ENCODE data around the gene CYP46A1. TPM values are rescaled to one million over a fixed set of nuclear protein-coding genes. Genes with fewer than 3 reads are reported as not detected.

The CYP46A1 gene
- total RNA-seq, 1 experiment from 2014 or later, result 0.59 TPM

DNA sequence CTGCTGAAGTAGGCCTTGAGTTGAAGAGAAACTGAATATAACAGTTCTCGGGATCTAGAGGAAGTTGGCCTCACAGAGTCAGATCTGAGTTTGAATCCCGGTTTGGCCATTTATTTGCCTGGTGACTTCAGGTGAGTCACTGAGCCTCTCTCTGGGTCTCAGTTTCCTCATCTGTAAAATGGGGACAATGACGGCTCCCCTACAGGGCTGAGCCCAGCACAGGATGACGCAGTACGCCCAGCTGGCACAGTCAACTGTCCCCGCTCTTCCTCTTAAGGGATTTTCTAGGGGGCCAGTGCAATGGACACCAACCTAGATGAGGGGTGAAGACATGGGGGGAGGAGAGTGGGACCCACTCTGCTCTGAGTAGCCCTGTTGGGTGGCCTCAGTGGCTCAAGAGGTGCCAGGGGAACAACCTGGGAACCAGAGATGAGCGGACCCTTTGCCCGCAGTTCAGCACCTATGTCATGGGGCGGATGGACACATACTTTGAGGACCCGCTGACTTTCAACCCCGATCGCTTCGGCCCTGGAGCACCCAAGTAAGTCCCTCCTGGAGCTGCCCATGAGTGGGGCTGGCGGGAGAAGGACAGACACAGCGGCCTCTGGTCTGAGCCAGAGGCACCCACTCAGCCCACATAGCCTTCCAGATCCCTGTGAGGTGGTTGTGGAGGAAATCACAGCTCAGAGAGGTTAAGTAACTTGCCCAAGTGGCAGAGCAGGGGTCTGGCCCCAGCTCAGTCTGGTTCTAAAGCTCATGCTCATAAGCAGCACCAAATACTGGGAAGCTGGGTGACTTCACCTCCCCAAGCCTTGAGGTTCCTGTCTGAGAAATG, 41.1 kb downstream of the CYP46A1 start:
- Histone ChIP-seq H3K4me2 (ENCODE audit: insufficient read depth, insufficient read length, low read length) (no peak overlapping the region), H4K91ac (ENCODE audit: insufficient read length, low read depth, low read length) (no peak overlapping the region)
- WGBS (ENCODE audit: extremely low coverage, insufficient read length, low lambda C conversion rate), result no CpG with 5 or more reads among the region's 15 CpGs

More for the DNA sequence above, 41.1 kb downstream of the CYP46A1 start:
- Histone ChIP-seq H2BK12ac (ENCODE audit: insufficient read length, low read depth, low read length) (no peak overlapping the region), H3K79me2 (ENCODE audit: insufficient read depth, low read length) (no peaks in the 10 kb centered on the region), H4K20me1 (ENCODE audit: control insufficient read depth, insufficient read depth, insufficient read length) (no peaks in the 10 kb centered on the region), H2BK20ac (ENCODE audit: low read depth, low read length, poor library complexity, severe bottlenecking) (no peak overlapping the region), H2AK5ac (ENCODE audit: insufficient read length, low read length) (no peak overlapping the region), H3K56ac (ENCODE audit: insufficient read length, low read depth, low read length) (no peak overlapping the region), H3K14ac (ENCODE audit: insufficient read depth, low read length) (no peak overlapping the region), H3K27ac (ENCODE audit: insufficient read length, low read depth, low read length) (no peak overlapping the region), H3K4me1 (ENCODE audit: insufficient read depth, low read length) (no peaks in the 10 kb centered on the region), H2AFZ (ENCODE audit: low read length) (no peak overlapping the region), H2BK15ac (ENCODE audit: low read depth, low read length) (no peak overlapping the region), H2BK5ac (ENCODE audit: insufficient read length, low read length) (no peak overlapping the region), H3K79me1 (ENCODE audit: insufficient read depth, low read depth, low read length, poor library complexity, severe bottlenecking) (no peaks in the 10 kb centered on the region), H3K9ac (ENCODE audit: extremely low read depth, insufficient read length, low read length) (no peak overlapping the region), H3K9me3 (ENCODE audit: control insufficient read depth, low read depth, low read length) (no peaks in the 10 kb centered on the region), H2BK120ac (ENCODE audit: low read depth, low read length, poor library complexity, severe bottlenecking) (no peak overlapping the region), H3K23ac (ENCODE audit: insufficient read length, low read depth, low read length) (no peak overlapping the region), H3K18ac (ENCODE audit: insufficient read length, low read depth, low read length) (no peak overlapping the region), H3T11ph (ENCODE audit: low read length) (no peak overlapping the region), H3K4ac (ENCODE audit: low read depth, low read length) (no peak overlapping the region), H3K27me3 (ENCODE audit: insufficient read depth, low read length) (no peaks in the 10 kb centered on the region), H4K8ac (replicated peaks; ENCODE audit: insufficient read length, low read depth, low read length) (no peak overlapping the region), H4K5ac (ENCODE audit: insufficient read length, low read depth, low read length) (no peak overlapping the region), H3K23me2 (ENCODE audit: insufficient read length, low read depth, low read length, poor library complexity, severe bottlenecking) (no peaks in the 10 kb centered on the region)
- Mint-ChIP-seq H3K4me1 (peaks cover 6 to 29% of the 10 kb centered on the region in 2 experiments), H3K27ac (peak overlapping the region in 1 of 3 experiments; percentile 42; a peak in 1 of 7 replicates), H3K9me3 (no peaks in the 10 kb centered on the region; a peak in 1 of 5 replicates), H3K27me3 (ENCODE audit: low read depth) (peaks cover 6% of the 10 kb centered on the region), H3K4me3 (no peak overlapping the region), H3K36me3 (ENCODE audit: insufficient read depth in 1 of 3, low read depth in 3 of 3) (no peaks in the 10 kb centered on the region)
- peak; percentile 20 for DNase-seq
- no peak for TF ChIP-seq CTCF (conservative IDR thresholded peaks at IDR 0.05)

Measured in H9 (cell line).